Neuronal stem cell (in vitro differentiated cells): Measurements from ENCODE around the gene DNAH17.
A peak's percentile ranks its signal among the peaks of the same experiment; 100 is the strongest.

ENCODE experiments used
- DNase-seq: peaks from one replicate; pipeline ENCODE4 v3.0.0-alpha.2; 2013; ENCODE audit warnings: low spot score
- H2AFZ ChIP-seq: one replicate; pipeline ENCODE4 v1.6.1; 2013; ENCODE audit warnings: mild to moderate bottlenecking, low read length, inconsistent platforms
- H2AK5ac ChIP-seq: 2 replicates; pipeline ENCODE4 v1.6.1; 2013; ENCODE audit warnings: low read depth, mild to moderate bottlenecking, inconsistent platforms, low read length, moderate library complexity, mixed read lengths
- H2BK120ac ChIP-seq: 2 replicates; pipeline ENCODE4 v1.6.1; 2013; ENCODE audit warnings: low read depth, mild to moderate bottlenecking, inconsistent platforms, low read length, moderate library complexity, mixed read lengths
- H2BK12ac ChIP-seq: one replicate; pipeline ENCODE4 v1.6.1; 2013; ENCODE audit warnings: low read length, inconsistent platforms
- H2BK15ac ChIP-seq: 2 replicates; pipeline ENCODE4 v1.6.1; 2013; ENCODE audit warnings: mild to moderate bottlenecking, low read length, inconsistent platforms, mixed read lengths
- H2BK5ac ChIP-seq: one replicate; pipeline ENCODE4 v1.6.1; 2013; ENCODE audit warnings: inconsistent platforms, mild to moderate bottlenecking, low read length, moderate library complexity
- H3K14ac ChIP-seq: one replicate; pipeline ENCODE4 v1.6.1; 2013; ENCODE audit warnings: low read length, inconsistent platforms
- H3K18ac ChIP-seq: 2 replicates; pipeline ENCODE4 v1.6.1; 2013; ENCODE audit warnings: low read length, inconsistent platforms
- H3K23ac ChIP-seq: 2 replicates; pipeline ENCODE4 v1.6.1; 2013; ENCODE audit warnings: low read depth, mild to moderate bottlenecking, mixed read lengths, low read length, inconsistent platforms; ENCODE audit not compliant: poor library complexity
- H3K27ac ChIP-seq: replicated peaks from 3 replicates; pipeline ENCODE4 v1.5.1; 2013; ENCODE audit warnings: low read length, inconsistent platforms
- H3K27me3 ChIP-seq, 3 experiments: 2 replicates each; pipeline ENCODE4 v1.6.1; 2013; ENCODE audit warnings: low read length in 3 of 3, mild to moderate bottlenecking in 2 of 3, inconsistent platforms in 1 of 3, low read depth in 1 of 3, mixed read lengths in 1 of 3, moderate library complexity in 1 of 3; ENCODE audit not compliant: control insufficient read depth in 3 of 3, insufficient read depth in 3 of 3
- H3K36me3 ChIP-seq, 2 donors: replicated peaks in 1 of 2; 2 replicates each; pipeline ENCODE4 v1.6.1; 2013; ENCODE audit warnings: low read length in 2 of 2; ENCODE audit not compliant: control insufficient read depth in 2 of 2, insufficient read depth in 2 of 2
- H3K4ac ChIP-seq: 2 replicates; pipeline ENCODE4 v1.6.1; 2013; ENCODE audit warnings: inconsistent platforms, mild to moderate bottlenecking, low read length, moderate library complexity
- H3K4me1 ChIP-seq, 2 donors: 1 replicate in 1 of 2; 2 replicates in 1 of 2; pipeline ENCODE4 v1.6.1; 2013; ENCODE audit warnings: low read length in 2 of 2, low read depth in 1 of 2; ENCODE audit not compliant: control insufficient read depth in 2 of 2, insufficient read depth in 1 of 2
- H3K4me2 ChIP-seq: one replicate; pipeline ENCODE4 v1.6.1; 2013; ENCODE audit warnings: mild to moderate bottlenecking, low read length, inconsistent platforms; ENCODE audit not compliant: insufficient read depth, poor library complexity, severe bottlenecking
- H3K4me3 ChIP-seq, 2 donors: 2 replicates each; pipeline ENCODE4 v1.5.1; 2013; ENCODE audit warnings: low read length in 2 of 2, mild to moderate bottlenecking in 2 of 2, inconsistent platforms in 1 of 2, moderate library complexity in 1 of 2
- H3K79me1 ChIP-seq: one replicate; pipeline ENCODE4 v1.6.1; 2013; ENCODE audit warnings: low read depth, mild to moderate bottlenecking, inconsistent platforms, low read length, moderate library complexity
- H3K9ac ChIP-seq: one replicate; pipeline ENCODE4 v1.6.1; 2013; ENCODE audit warnings: mild to moderate bottlenecking, low read depth, low read length, inconsistent platforms; ENCODE audit not compliant: poor library complexity
- H3K9me3 ChIP-seq, 2 donors: replicated peaks in 1 of 2; 2 replicates each; pipeline versions ENCODE3 to v1.6.1; 2013; ENCODE audit warnings: low read length in 2 of 2, mild to moderate bottlenecking in 2 of 2, inconsistent platforms in 1 of 2, low read depth in 1 of 2, mixed read lengths in 1 of 2, moderate library complexity in 1 of 2; ENCODE audit not compliant: control insufficient read depth in 2 of 2, insufficient read depth in 1 of 2
- H4K8ac ChIP-seq: one replicate; pipeline ENCODE4 v1.6.1; 2013; ENCODE audit warnings: low read depth, mild to moderate bottlenecking, inconsistent platforms, low read length, moderate library complexity
- H4K91ac ChIP-seq: one replicate; pipeline ENCODE4 v1.6.1; 2013; ENCODE audit warnings: low read length, low read depth, mild to moderate bottlenecking, inconsistent platforms; ENCODE audit not compliant: poor library complexity
- WGBS, 2 donors: extraction: QIAGEN DNeasy Blood & Tissue Kit; methylation state at CpG; one replicate each; pipeline ENCODE4 v1.1.7; 2013; ENCODE audit warnings: missing lambda C conversion rate in 2 of 2, mixed read lengths in 1 of 2; ENCODE audit not compliant: insufficient read length in 2 of 2, insufficient replicate concordance in 1 of 2; ENCODE audit errors: extremely low coverage in 2 of 2; 5-methylcytosine and 5-hydroxymethylcytosine counted together

DNAH17 gene

DNA sequence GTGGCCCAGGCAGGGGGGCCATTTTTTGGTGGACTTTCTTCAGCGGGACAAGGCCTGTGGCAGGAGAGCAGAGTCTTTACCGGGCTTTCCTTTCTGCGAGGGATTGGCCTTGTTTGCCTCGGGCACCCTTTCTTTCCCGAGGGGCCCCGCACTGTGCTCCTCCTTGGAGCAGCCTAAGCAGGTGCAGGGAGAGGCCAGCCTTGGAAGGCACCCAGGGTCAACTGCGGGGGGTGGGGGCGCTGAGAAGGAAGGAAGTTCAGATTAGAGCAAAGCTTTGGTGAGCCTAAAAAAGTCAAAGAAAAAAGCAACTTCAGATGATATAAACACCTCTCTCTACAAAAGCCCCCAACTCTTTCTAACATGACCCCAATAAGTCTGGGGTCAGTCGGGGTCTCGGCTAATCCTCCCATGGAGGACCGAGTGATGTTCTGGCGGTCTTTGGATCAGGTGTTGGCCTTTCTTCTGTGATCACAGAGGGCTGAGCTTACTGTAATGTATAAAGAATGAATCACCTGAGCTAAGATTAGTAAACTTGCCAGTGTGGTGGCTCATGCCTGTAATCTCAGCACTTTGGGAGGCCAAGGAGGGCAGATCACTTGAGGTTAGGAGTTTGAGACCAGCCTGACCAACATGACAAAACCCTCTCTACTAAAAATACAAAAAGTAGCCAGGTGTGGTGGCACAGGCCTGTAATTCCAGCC lies 135.8 kb downstream of the DNAH17 start:
- Histone ChIP-seq H3K27me3 (peaks cover 0 to 4% (median 0%) of the 10 kb centered on the region in 3 experiments), H3K4ac (no peak overlapping the region), H2BK12ac (no peak overlapping the region), H3K4me3 (no peak overlapping the region), H2AK5ac (no peak overlapping the region), H3K36me3 (no peaks in the 10 kb centered on the region), H4K8ac (no peak overlapping the region), H2BK5ac (peak overlapping the region; percentile 53), H3K4me1 (peaks cover 3 to 4% of the 10 kb centered on the region in 2 donors), H3K9ac (no peak overlapping the region), H3K23ac (no peak overlapping the region), H2AFZ (no peak overlapping the region), H2BK120ac (no peak overlapping the region), H3K18ac (peak overlapping the region; percentile 31), H3K4me2 (no peak overlapping the region), H3K27ac (no peak overlapping the region), H3K9me3 (no peaks in the 10 kb centered on the region), H3K79me1 (no peaks in the 10 kb centered on the region), H3K14ac (no peak overlapping the region), H2BK15ac (peak overlapping the region; percentile 85), H4K91ac (no peak overlapping the region)
- no peak for DNase-seq
- WGBS, 2 donors = no CpG with 5 or more reads among the region's 12 CpGs

DNA sequence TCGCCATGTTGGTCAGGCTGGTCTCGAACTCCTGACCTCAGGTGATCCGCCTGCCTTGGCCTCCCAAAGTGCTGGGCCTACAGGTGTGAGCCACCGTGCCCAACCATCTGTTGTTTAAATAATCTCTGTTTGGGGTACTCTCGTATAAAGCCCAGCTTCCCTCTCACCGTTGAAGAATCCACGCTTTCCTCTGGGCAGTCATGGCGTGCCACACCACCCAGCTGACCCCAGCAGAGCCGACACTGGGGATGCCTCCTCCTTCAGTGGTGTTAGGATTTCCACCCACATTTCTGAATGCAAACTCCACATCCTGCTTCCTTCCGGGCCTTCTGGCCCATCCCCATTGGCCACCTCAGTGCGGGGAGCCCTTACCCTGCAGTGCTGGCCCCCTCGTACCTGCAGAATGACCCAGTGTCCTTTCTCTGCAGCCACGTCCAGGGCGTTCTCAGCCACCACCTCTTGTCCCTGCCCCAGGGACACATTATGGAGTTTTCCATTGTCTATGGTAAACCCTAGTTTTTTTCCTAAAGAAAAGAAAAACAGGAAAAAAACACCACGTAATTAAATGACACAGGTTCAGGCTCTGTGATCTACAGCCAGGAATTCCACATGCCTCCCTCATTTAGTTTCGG lies 138.4 kb downstream of the DNAH17 start:
- no peak overlapping the region for H2BK120ac ChIP-seq

DNA sequence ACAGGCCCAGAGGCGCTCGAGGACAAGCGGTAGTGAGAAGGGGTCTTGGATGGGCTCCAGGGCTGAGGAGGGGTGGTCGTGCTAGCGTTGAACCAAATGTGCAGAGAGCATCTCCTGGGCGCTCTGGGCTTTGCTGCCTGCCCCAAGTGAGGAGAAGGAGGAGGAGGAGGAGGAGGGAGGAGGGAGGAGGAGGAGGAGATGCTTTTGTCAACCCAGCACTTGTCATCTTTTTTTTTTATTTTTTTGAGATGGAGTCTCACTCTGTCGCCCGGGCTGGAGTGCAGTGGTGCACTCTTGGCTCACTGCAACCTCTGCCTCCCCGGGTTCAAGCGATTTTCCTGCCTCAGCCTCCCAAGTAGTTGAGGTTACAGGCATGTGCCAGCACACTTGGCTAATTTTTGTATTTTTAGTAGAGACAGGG lies 138.9 kb downstream of the DNAH17 start:
- no peak for DNase-seq

More for the DNA sequence above, 138.4 kb downstream of the DNAH17 start:
- no peak overlapping the region for H2BK15ac ChIP-seq
- H3K9me3 ChIP-seq = no peaks in the 10 kb centered on the region
- no peak overlapping the region for H3K4me3 ChIP-seq
- H4K8ac ChIP-seq = no peak overlapping the region
- H3K36me3 ChIP-seq = no peaks in the 10 kb centered on the region
- DNase-seq = no peak
- no peak overlapping the region for H4K91ac ChIP-seq
- H2AK5ac ChIP-seq = no peak overlapping the region
- H2AFZ ChIP-seq = no peak overlapping the region
- H3K23ac ChIP-seq = no peak overlapping the region
- H2BK5ac ChIP-seq = no peak overlapping the region
- no peak overlapping the region for H3K4me2 ChIP-seq
- peak overlapping the region; percentile 2 for H3K18ac ChIP-seq
- H3K9ac ChIP-seq = no peak overlapping the region
- H3K79me1 ChIP-seq = no peaks in the 10 kb centered on the region
- WGBS, 2 donors = no CpG with 5 or more reads among the region's 16 CpGs
- H3K14ac ChIP-seq = no peak overlapping the region
- peaks cover 7 to 10% of the 10 kb centered on the region in 2 donors for H3K4me1 ChIP-seq
- H3K27ac ChIP-seq = no peak overlapping the region
- no peak overlapping the region for H3K4ac ChIP-seq
- H3K27me3 ChIP-seq = peaks cover 0 to 4% (median 0%) of the 10 kb centered on the region in 3 experiments
- H2BK12ac ChIP-seq = no peak overlapping the region

DNA sequence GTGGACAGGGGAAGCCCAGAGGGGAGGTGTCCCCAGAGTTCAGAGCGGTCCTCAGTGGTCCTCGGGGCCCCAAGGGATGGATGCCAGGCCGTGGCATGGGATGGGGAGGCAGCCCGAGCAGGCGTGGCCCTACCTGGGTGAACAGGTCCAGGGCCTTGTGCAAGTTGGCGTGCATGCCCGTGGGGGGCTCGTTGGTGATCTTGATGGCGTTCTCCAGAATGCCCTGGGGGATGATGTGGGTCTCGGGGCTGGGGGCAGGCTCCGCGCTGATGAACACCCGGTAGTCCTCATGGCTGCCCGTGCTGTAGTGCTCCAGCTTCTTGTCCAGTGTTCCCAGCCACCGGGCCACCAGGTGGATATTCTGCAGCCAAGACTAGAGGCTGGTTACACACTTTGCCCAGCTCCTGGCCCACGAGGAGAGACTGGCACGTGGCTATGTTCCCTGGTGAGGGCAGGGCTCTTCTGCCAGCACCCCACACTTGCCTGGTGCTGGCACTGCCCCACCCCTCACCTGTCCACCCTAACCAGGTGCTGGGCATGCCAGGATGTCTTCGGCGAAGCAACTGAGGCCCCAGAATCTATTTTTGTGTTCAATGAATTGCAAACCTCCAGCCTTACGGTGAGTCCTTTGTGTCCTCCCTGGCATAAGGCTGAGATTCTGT lies 139.6 kb downstream of the DNAH17 start:
- DNase-seq = no peak
- Histone ChIP-seq H3K4ac (no peak overlapping the region), H2BK15ac (no peak overlapping the region), H3K9ac (no peak overlapping the region), H2AFZ (no peak overlapping the region), H3K27ac (no peak overlapping the region), H2BK120ac (no peak overlapping the region), H3K9me3 (no peaks in the 10 kb centered on the region), H3K4me2 (no peak overlapping the region), H2BK12ac (peak overlapping the region; percentile 17), H3K36me3 (no peaks in the 10 kb centered on the region), H4K8ac (peak overlapping the region; percentile 30), H3K18ac (peak overlapping the region; percentile 84), H4K91ac (no peak overlapping the region), H3K14ac (peak overlapping the region; percentile 65), H3K4me3 (no peak overlapping the region), H2BK5ac (no peak overlapping the region), H3K79me1 (no peaks in the 10 kb centered on the region), H2AK5ac (no peak overlapping the region), H3K27me3 (peaks cover 0 to 2% (median 0%) of the 10 kb centered on the region in 3 experiments), H3K23ac (peak overlapping the region; percentile 92), H3K4me1 (peaks cover 6 to 11% of the 10 kb centered on the region in 2 donors)
- WGBS, 2 donors = no CpG with 5 or more reads among the region's 20 CpGs

More for the DNA sequence above, 138.9 kb downstream of the DNAH17 start:
- H2BK12ac ChIP-seq = no peak overlapping the region
- no peak overlapping the region for H2BK120ac ChIP-seq
- H2AK5ac ChIP-seq = no peak overlapping the region
- H3K4ac ChIP-seq = no peak overlapping the region
- no peak overlapping the region for H3K27ac ChIP-seq
- no peak overlapping the region for H3K4me2 ChIP-seq
- no peak overlapping the region for H3K9ac ChIP-seq
- H2BK15ac ChIP-seq = no peak overlapping the region
- H3K14ac ChIP-seq = no peak overlapping the region
- H4K8ac ChIP-seq = no peak overlapping the region
- no peak overlapping the region for H3K23ac ChIP-seq
- no peak overlapping the region for H3K4me3 ChIP-seq
- H3K9me3 ChIP-seq = no peaks in the 10 kb centered on the region
- peaks cover 7 to 12% of the 10 kb centered on the region in 2 donors for H3K4me1 ChIP-seq
- H3K27me3 ChIP-seq = peaks cover 0 to 4% (median 0%) of the 10 kb centered on the region in 3 experiments
- no peak overlapping the region for H4K91ac ChIP-seq
- H2BK5ac ChIP-seq = no peak overlapping the region
- H3K79me1 ChIP-seq = no peaks in the 10 kb centered on the region
- WGBS, 2 donors = no CpG with 5 or more reads among the region's 10 CpGs
- no peak overlapping the region for H2AFZ ChIP-seq
- H3K36me3 ChIP-seq = no peaks in the 10 kb centered on the region
- peak overlapping the region; percentile 25 for H3K18ac ChIP-seq
